Measurements from ENCODE around the gene OR9I1. TPM values are rescaled to one million over a fixed set of nuclear protein-coding genes. Genes with fewer than 3 reads are reported as not detected.

The OR9I1 gene
- total and polyA plus RNA-seq, 2 of the 13 experiments (the other 11 are each of a cell fraction or from before 2014, with no cell fraction given): not detected

- peak; percentile 94 for TF ChIP-seq CREM (IDR thresholded peaks at IDR 0.05)
- TF ChIP-seq CREM (CRISPR knock-in tag; IDR thresholded peaks at IDR 0.05): no peak
- TF ChIP-seq USF2 (IDR thresholded peaks at IDR 0.05; ENCODE audit: low read depth, low read length): no peak
- TF ChIP-seq USF2 (CRISPR knock-in tag; IDR thresholded peaks at IDR 0.05; ENCODE audit: borderline replicate concordance): no peak
- no peak for TF ChIP-seq ZBTB42 (CRISPR knock-in tag; IDR thresholded peaks at IDR 0.05)
- TF ChIP-seq KLF9 (CRISPR knock-in tag; IDR thresholded peaks at IDR 0.05; ENCODE audit: low read depth): no peak
- no peak for TF ChIP-seq SMAD9 (CRISPR knock-in tag; IDR thresholded peaks at IDR 0.05)
- TF ChIP-seq SP1 (IDR thresholded peaks at IDR 0.05): no peak
- TF ChIP-seq SP1 (CRISPR knock-in tag; IDR thresholded peaks at IDR 0.05): no peak; the same call in 1 of the 2 replicates
- no peak for TF ChIP-seq ZFP62 (CRISPR knock-in tag; IDR thresholded peaks at IDR 0.05)
- TF ChIP-seq ZNF878 (CRISPR knock-in tag; IDR thresholded peaks at IDR 0.05): no peak; the same call in 1 of the 2 replicates
- TF ChIP-seq ZNF724P (CRISPR knock-in tag; IDR thresholded peaks at IDR 0.05; ENCODE audit: borderline replicate concordance): no peak
- no peak for TF ChIP-seq PHF8 (CRISPR knock-in tag; IDR thresholded peaks at IDR 0.05)
- no peak for TF ChIP-seq ZNF792 (CRISPR knock-in tag; IDR thresholded peaks at IDR 0.05)
- TF ChIP-seq GABPB1 (CRISPR knock-in tag; IDR thresholded peaks at IDR 0.05): no peak
- no peak for TF ChIP-seq PHF5A (CRISPR knock-in tag; IDR thresholded peaks at IDR 0.05; ENCODE audit: low read depth, unreplicated experiment)
- no peak for TF ChIP-seq ZSCAN22 (CRISPR knock-in tag; IDR thresholded peaks at IDR 0.05)
- no peak for TF ChIP-seq AGO2 (optimal IDR thresholded peaks at IDR 0.05; ENCODE audit: low read depth, low read length)
- TF ChIP-seq ZNF800 (CRISPR knock-in tag; IDR thresholded peaks at IDR 0.05): no peak
- no peak for TF ChIP-seq ZNF570 (CRISPR knock-in tag; IDR thresholded peaks at IDR 0.05; ENCODE audit: borderline replicate concordance)
- no peak for TF ChIP-seq ZNF557 (CRISPR knock-in tag; IDR thresholded peaks at IDR 0.05)
- no peak for TF ChIP-seq TBL1XR1 (IDR thresholded peaks at IDR 0.05; ENCODE audit: borderline replicate concordance, low read length, partially characterized antibody)
- no peak for TF ChIP-seq IRX3 (CRISPR knock-in tag; IDR thresholded peaks at IDR 0.05; ENCODE audit: borderline replicate concordance, low read depth)
- TF ChIP-seq GATAD2A (CRISPR knock-in tag; IDR thresholded peaks at IDR 0.05): peak; percentile 99
- TF ChIP-seq ATF5 (CRISPR knock-in tag; IDR thresholded peaks at IDR 0.05; ENCODE audit: low read depth): no peak
- TF ChIP-seq ZSCAN9 (CRISPR knock-in tag; IDR thresholded peaks at IDR 0.05; ENCODE audit: borderline replicate concordance): peak; percentile 52; the same call in 1 of the 2 replicates
- no peak for TF ChIP-seq RFX5 (IDR thresholded peaks at IDR 0.05; ENCODE audit: low read depth, low read length)
- peak; percentile 84 for TF ChIP-seq BCL6 (CRISPR knock-in tag; IDR thresholded peaks at IDR 0.05)
- TF ChIP-seq ZNF18 (CRISPR knock-in tag; IDR thresholded peaks at IDR 0.05; ENCODE audit: insufficient replicate concordance): no peak
These were observed 40.3 kb upstream of the OR9I1 start (continued) for GRCh38 chr11:58165504-58166106.
